Pancreas (tissue), 10 donors: ENCODE measurements around the gene USP12. TPM values are rescaled to one million over a fixed set of nuclear protein-coding genes. Genes with fewer than 3 reads are reported as not detected.

Experiments used
- ATAC-seq, 4 donors: fragments of 200-7000 bp; cut with Tn5 transposase; one replicate each; pipeline versions ENCODE4 v1.8.0 to v1.9.1; 2020; ENCODE audit warnings: mild to moderate bottlenecking in 4 of 4, moderate library complexity in 4 of 4
- DNase-seq, 6 donors: peaks; one replicate each; pipeline ENCODE4 v3.0.0-alpha.2; 2020
- FAIRE-seq: peaks from 2 replicates; lab custom pipeline; 2012; peaks lifted over from hg19 to GRCh38; lab: Jason Lieb, UNC
- H3K27ac ChIP-seq, 4 donors: fragments of 200-600 bp; sonication (generic); 1 replicate in 3 of 4; 2 replicates in 1 of 4; pipeline versions ENCODE4 v1.5.0 to v1.8.0; 2020
- H3K27me3 ChIP-seq, 4 donors: fragments of 200-600 bp; one replicate each; pipeline ENCODE4 v1.8.0; 2021
- H3K36me3 ChIP-seq, 3 donors: fragments of 200-600 bp; sonication (generic) in 1 of 3; one replicate each; pipeline versions ENCODE4 v1.5.0 to v1.8.0; 2020 to 2021
- H3K4me1 ChIP-seq, 3 donors: fragments of 200-600 bp; one replicate each; pipeline ENCODE4 v1.8.0; 2021
- H3K4me3 ChIP-seq, 4 donors: fragments of 200-600 bp; sonication (generic) in 2 of 4; one replicate each; pipeline versions ENCODE4 v1.5.0 to v1.8.0; 2020 to 2021
- H3K9me3 ChIP-seq, 4 donors: fragments of 200-600 bp; one replicate each; pipeline ENCODE4 v1.8.0; 2021
- CTCF ChIP-seq, 4 donors: fragments of 200-600 bp; sonication (generic) in 3 of 4; IDR thresholded peaks; one replicate each; pipeline versions ENCODE4 v1.5.0 to v1.8.0; 2021; ENCODE audit warnings: antibody characterized with exemption in 4 of 4
- WGBS, 2 donors: extraction: QIAGEN DNeasy Blood & Tissue Kit; methylation state at CpG; one replicate each; pipeline ENCODE4 v1.1.7; 2013; 5-methylcytosine and 5-hydroxymethylcytosine counted together
- intact Hi-C, 3 donors: fragments of 100-400 bp; cut with DNase I; formaldehyde crosslinking; loops; one replicate each; pipeline versions ENCODE4 v1.11.1 to v1.14.2; 2022
- polyA plus RNA-seq, 2 donors: library from polyadenylated mRNA; stranded (reverse); fragments of 200-250 nt; gene quantifications; one replicate each; pipeline ENCODE4 v1.2.3, GENCODE V29; 2013
- total RNA-seq, 6 donors: library from RNA; stranded (reverse); fragmentation: NEBNext Ultra II Directional in 4 of 6; extraction: Animal tissue kit (Norgen Biotek cat#: 25700) in 4 of 6; gene quantifications; one replicate each; pipeline versions ENCODE4 v1.2.1 to v1.2.4, GENCODE V29; 2021 to 2023
- donor health status: healthy with polysubstance abuse.
- donor health status: DM: no; HTN: no; CAD: no; lungs with moderate emphysema.
- donor health status: DM: no; HTN: no; CAD: no.
- donor health status: control.
- donor health status: control.
- donor health status: Bipolar disorder and iron deficiency.
- donor health status: DM: yes; HTN: yes; CAD: no.
- donor health status: DM: no; HTN: no; CAD: no.
- donor health status: DM: no; HTN: no; CAD: no.
- donor health status: DM: yes; HTN: yes; CAD: no.

The USP12 gene
- total and polyA plus RNA-seq, 8 donors: 3.9 to 18.9 (median 9.4) TPM

GRCh38 chr13:27034678-27035111 lies 136.9 kb downstream of the USP12 start:
- ATAC-seq (peak in 1 of 4 donors; percentile 31), DNase-seq (no peak), FAIRE-seq (no peak)
- H3K4me1 ChIP-seq: no peaks in the 10 kb centered on the region
- no peaks in the 10 kb centered on the region for H3K36me3 ChIP-seq
- H3K27me3 ChIP-seq: no peaks in the 10 kb centered on the region
- no peak for TF ChIP-seq CTCF (IDR thresholded peaks at IDR 0.05)
- no peak overlapping the region for H3K27ac ChIP-seq
- H3K9me3 ChIP-seq: no peaks in the 10 kb centered on the region
- intact Hi-C loops: no loop called here
- 29 to 34% methylated on average over 18 of the region's 18 CpGs for WGBS, 2 donors
- no peak overlapping the region for H3K4me3 ChIP-seq

GRCh38 chr13:27028683-27029480 lies 142.7 kb downstream of the USP12 start:
- Histone ChIP-seq H3K4me3 (no peak overlapping the region), H3K4me1 (no peaks in the 10 kb centered on the region), H3K27ac (no peak overlapping the region), H3K9me3 (no peaks in the 10 kb centered on the region), H3K27me3 (no peaks in the 10 kb centered on the region), H3K36me3 (no peaks in the 10 kb centered on the region)
- DNase-seq (no peak), ATAC-seq (no peak), FAIRE-seq (no peak)
- 49 to 58% methylated on average over 8 of the region's 8 CpGs for WGBS, 2 donors
- TF ChIP-seq CTCF (IDR thresholded peaks at IDR 0.05): no peak
- intact Hi-C loops: no loop called here

GRCh38 chr13:27027086-27027667 lies 144.4 kb downstream of the USP12 start:
- H3K36me3 ChIP-seq: no peaks in the 10 kb centered on the region
- no peak overlapping the region for H3K4me3 ChIP-seq
- ATAC-seq: no peak
- no peaks in the 10 kb centered on the region for H3K4me1 ChIP-seq
- H3K9me3 ChIP-seq: no peaks in the 10 kb centered on the region
- no peak overlapping the region for H3K27ac ChIP-seq
- TF ChIP-seq CTCF (IDR thresholded peaks at IDR 0.05): no peak
- no peak for FAIRE-seq
- 66 to 79% methylated on average over 3 of the region's 3 CpGs for WGBS, 2 donors
- no peaks in the 10 kb centered on the region for H3K27me3 ChIP-seq
- DNase-seq: no peak
- intact Hi-C loops: no loop called here

- H3K4me3 ChIP-seq: no peak overlapping the region
- 71 to 79% methylated on average over 6 of the region's 6 CpGs for WGBS, 2 donors
- ATAC-seq: no peak
- intact Hi-C loops: no loop called here
- TF ChIP-seq CTCF (IDR thresholded peaks at IDR 0.05): no peak
- H3K9me3 ChIP-seq: no peaks in the 10 kb centered on the region
- no peaks in the 10 kb centered on the region for H3K4me1 ChIP-seq
- no peaks in the 10 kb centered on the region for H3K27me3 ChIP-seq
- H3K27ac ChIP-seq: no peak overlapping the region
- DNase-seq: no peak
- no peak for FAIRE-seq
- no peaks in the 10 kb centered on the region for H3K36me3 ChIP-seq
Measured at GRCh38 chr13:27026396-27026795, 145.2 kb downstream of the USP12 start.
